ENCODE data around the gene TFDP2.
"Not testable (repeated sequence)": the region's sequence is repeated elsewhere in the genome, so short reads cannot be mapped to it uniquely, and the experiment has no call there.

TFDP2 gene

GRCh38 chr3:142088522-142088921, 60.8 kb downstream of the TFDP2 start:
- no peak for FAIRE-seq
- TF ChIP-seq POLR2AphosphoS5 (IDR thresholded peaks at IDR 0.05; ENCODE audit: low read depth, low read length) (no peak), TAF1 (IDR thresholded peaks at IDR 0.05; ENCODE audit: borderline replicate concordance, low read depth, low read length) (no peak), POLR2A (IDR thresholded peaks at IDR 0.05; ENCODE audit: low read depth, low read length) (no peak)
- no peak for DNase-seq (ENCODE audit: insufficient read length)

DNA sequence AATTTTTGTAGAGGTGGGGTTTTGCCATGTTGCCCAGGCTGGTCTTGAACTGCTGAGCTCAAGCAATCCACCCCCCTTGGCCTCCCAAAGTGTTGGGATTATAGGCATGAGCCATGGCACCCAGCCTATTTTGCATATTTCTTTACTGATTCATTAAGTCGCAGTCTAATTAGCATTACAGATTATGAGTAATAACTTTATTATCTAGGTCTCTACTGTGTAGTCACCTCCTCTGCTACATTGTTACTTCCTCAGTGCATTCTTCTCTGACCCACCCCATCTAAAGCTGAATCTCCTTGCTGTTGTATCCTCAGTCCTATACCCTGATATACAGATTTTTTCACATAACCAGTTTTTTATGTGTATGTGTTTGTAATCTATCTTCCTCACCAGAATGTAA, 61.7 kb downstream of the TFDP2 start:
- FAIRE-seq (no peak), DNase-seq (ENCODE audit: insufficient read length) (no peak)
- TF ChIP-seq TAF1 (IDR thresholded peaks at IDR 0.05; ENCODE audit: borderline replicate concordance, low read depth, low read length) (no peak), POLR2AphosphoS5 (IDR thresholded peaks at IDR 0.05; ENCODE audit: low read depth, low read length) (no peak), POLR2A (IDR thresholded peaks at IDR 0.05; ENCODE audit: low read depth, low read length) (no peak)

DNA sequence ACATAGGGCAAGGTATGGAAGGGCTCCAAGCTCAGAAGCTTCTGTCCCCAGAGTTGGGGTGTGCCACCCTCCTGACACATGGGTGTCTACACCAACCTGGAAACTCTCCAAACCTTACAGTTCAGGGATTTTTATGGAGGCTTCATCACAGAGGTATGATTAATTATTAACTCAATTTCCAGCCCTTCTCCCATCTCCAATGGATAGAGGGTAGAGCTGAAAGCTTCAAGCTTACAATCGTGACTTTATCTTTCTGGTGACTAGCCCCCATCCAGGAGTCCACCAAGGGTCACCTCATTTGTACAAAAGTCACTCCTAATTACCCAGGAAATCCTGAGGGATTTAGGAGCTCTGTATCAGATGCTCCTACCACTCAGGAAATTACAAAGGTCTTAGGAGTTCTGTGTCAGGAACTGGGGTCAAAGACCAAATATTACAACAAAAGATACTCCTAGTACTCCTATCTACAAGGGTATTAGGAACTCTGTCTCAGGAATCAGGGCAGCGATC, 62.7 kb downstream of the TFDP2 start:
- TF ChIP-seq POLR2AphosphoS5 (IDR thresholded peaks at IDR 0.05; ENCODE audit: low read depth, low read length) (no peak), POLR2A (IDR thresholded peaks at IDR 0.05; ENCODE audit: low read depth, low read length) (no peak)
- DNase-seq (ENCODE audit: insufficient read length), result no peak
- no peak for FAIRE-seq

DNA sequence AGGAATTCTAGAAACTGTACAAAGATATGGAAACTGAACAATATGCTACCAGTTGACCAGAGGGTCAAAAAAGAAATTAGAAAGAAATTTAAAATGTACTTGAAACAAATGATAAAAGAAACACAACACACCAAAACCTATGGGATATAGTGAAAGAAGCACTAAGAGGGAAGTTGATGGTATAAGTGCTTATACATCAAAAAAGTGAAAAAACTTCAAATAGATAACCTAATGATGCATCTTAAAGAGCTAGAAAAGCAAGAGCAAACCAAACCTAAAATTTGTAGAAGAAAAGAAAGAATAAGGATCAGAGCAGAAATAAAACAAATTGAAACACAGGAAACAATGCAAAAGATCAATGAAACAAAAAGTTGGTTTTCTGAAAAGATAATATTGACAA, 68.2 kb downstream of the TFDP2 start:
- no peak for FAIRE-seq
- no peak for DNase-seq (ENCODE audit: insufficient read length)
- no peak for TF ChIP-seq TAF1 (IDR thresholded peaks at IDR 0.05; ENCODE audit: borderline replicate concordance, low read depth, low read length)
- no peak for TF ChIP-seq POLR2A (IDR thresholded peaks at IDR 0.05; ENCODE audit: low read depth, low read length)
- TF ChIP-seq POLR2AphosphoS5 (IDR thresholded peaks at IDR 0.05; ENCODE audit: low read depth, low read length), result no peak

GRCh38 chr3:142077859-142078500, 71.4 kb downstream of the TFDP2 start:
- DNase-seq (ENCODE audit: insufficient read length), result no peak
- no peak for TF ChIP-seq POLR2A (IDR thresholded peaks at IDR 0.05; ENCODE audit: low read depth, low read length)
- TF ChIP-seq TAF1 (IDR thresholded peaks at IDR 0.05; ENCODE audit: borderline replicate concordance, low read depth, low read length), result no peak
- no peak for TF ChIP-seq POLR2AphosphoS5 (IDR thresholded peaks at IDR 0.05; ENCODE audit: low read depth, low read length)
- no peak for FAIRE-seq

DNA sequence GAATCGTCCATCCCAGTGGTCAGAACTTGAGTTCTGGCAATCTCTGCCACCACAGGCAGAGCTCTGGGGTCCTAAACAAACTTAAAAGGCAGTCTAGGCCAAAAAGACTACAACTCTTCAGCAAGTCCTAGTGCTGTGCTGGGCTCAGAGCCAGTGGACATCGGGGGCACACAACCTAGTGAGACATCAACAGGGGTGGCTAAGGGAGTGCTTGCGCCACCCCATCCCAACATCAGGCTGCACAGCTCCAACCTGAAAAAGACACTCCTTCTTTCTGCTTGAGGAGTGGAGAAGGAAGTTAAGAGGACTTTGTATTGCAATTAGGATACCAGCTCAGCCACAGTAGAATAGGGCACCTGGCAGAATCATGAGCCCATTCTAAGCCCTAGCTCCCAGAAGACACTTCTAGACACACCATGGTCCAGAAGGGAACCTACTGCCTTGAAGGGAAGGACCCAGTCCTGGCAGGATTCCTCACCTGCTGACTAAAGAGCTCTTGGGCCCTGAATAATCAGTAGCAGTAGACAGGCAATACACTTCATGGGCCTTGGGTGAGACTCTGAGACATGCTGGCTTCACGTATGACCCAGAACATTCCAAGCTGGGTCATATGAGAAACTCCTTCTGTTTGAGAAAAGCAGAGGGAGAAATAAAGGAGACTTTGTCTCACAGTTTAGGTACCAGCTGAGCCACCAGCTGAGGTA, 72.0 kb downstream of the TFDP2 start:
- no peak for DNase-seq (ENCODE audit: insufficient read length)
- FAIRE-seq, result no peak
- no peak for TF ChIP-seq POLR2A (IDR thresholded peaks at IDR 0.05; ENCODE audit: low read depth, low read length)
- no peak for TF ChIP-seq POLR2AphosphoS5 (IDR thresholded peaks at IDR 0.05; ENCODE audit: low read depth, low read length)
- no peak for TF ChIP-seq TAF1 (IDR thresholded peaks at IDR 0.05; ENCODE audit: borderline replicate concordance, low read depth, low read length)

DNA sequence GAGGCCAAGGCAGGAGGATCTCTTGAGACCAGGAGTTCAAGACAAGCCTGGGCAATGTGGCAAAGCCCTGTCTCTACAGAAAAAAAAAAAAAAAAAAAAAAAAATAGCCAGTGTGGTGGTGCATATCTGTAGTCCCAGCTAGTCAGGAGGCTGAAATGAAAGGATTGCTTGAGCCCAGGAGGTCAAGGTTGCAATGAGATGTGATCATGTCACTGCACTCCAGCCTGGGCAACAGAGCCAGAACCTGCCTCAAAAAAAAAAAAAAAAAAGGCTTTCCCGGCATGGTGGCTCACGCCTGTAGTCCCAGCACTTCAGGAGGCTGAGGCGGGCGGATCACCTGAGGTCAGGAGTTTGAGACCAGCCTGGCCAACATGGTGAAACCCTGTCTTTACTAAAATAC, 73.7 kb downstream of the TFDP2 start:
- DNase-seq (ENCODE audit: insufficient read length); FAIRE-seq: not testable (repeated sequence)

- TF ChIP-seq TAF1 (IDR thresholded peaks at IDR 0.05; ENCODE audit: borderline replicate concordance, low read depth, low read length) (no peak), POLR2AphosphoS5 (IDR thresholded peaks at IDR 0.05; ENCODE audit: low read depth, low read length) (no peak), POLR2A (IDR thresholded peaks at IDR 0.05; ENCODE audit: low read depth, low read length) (no peak)
- no peak for FAIRE-seq
These were observed 76.5 kb downstream of the TFDP2 start for GRCh38 chr3:142072816-142073215.

DNA sequence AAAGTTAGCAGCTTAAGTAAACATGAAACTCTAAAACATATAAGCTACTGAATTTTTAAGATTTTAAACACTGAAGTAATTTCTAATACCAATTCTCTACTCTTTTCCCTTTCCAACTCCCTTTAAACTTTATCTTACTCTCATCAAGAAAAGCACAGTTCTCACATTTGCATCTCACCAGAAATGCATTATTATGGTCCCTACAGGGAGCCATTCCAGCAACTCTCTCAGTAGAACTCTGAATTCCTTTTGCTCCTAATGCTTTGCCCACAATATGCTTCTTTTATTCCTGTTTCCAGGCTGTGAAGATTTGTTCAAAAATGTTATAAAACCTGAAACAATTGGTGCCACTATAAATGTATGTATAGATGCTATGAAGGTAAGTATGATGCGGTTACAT, 83.4 kb downstream of the TFDP2 start:
- DNase-seq (ENCODE audit: insufficient read length) (no peak), FAIRE-seq (no peak)
- no peak for TF ChIP-seq TAF1 (IDR thresholded peaks at IDR 0.05; ENCODE audit: borderline replicate concordance, low read depth, low read length)
- TF ChIP-seq POLR2AphosphoS5 (IDR thresholded peaks at IDR 0.05; ENCODE audit: low read depth, low read length), result no peak
- TF ChIP-seq POLR2A (IDR thresholded peaks at IDR 0.05; ENCODE audit: low read depth, low read length), result no peak

More at GRCh38 chr3:142072816-142073215, 76.5 kb downstream of the TFDP2 start:
- no peak for DNase-seq (ENCODE audit: insufficient read length)

DNA sequence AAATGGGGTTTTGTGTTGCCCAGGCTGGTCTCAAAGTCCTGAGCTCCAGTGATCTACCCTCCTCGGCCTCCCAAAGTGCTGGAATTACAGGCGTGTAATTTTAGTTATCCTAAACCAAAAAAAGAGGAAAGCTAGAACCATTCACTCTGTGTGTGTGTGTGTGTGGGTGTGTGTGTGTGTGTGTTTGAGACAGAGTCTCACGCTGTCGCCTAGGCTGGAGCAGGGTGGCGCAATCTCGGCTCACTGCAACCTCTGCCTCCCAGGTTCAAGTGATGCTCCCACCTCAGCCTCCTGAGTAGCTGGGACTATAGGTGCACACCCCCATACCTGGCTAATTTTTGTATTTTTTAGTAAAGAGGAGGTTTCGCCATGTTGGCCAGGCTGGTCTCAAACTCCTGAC, 84.0 kb downstream of the TFDP2 start:
- FAIRE-seq (no peak), DNase-seq (ENCODE audit: insufficient read length) (no peak)
- TF ChIP-seq POLR2A (IDR thresholded peaks at IDR 0.05; ENCODE audit: low read depth, low read length) (no peak), TAF1 (IDR thresholded peaks at IDR 0.05; ENCODE audit: borderline replicate concordance, low read depth, low read length) (no peak), POLR2AphosphoS5 (IDR thresholded peaks at IDR 0.05; ENCODE audit: low read depth, low read length) (no peak)

DNA sequence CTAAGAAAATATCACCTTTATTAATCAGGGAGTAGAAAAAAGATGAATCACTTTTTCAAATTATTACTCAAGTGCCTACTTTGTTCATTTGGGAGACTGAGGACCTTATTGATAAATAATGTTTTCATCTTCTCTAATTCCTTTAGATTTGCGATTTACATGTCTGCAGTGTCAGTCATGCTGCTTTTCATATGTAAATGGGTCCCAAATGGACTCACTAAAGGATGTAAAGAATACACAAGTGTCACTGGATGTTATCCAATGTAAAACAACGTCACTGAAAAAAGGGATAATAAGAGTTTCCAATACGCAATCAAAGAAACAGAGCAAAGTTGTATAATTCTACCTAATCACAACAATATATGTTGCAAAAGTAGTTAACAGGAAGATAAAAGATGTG, 84.9 kb downstream of the TFDP2 start:
- DNase-seq (ENCODE audit: insufficient read length), result no peak
- TF ChIP-seq POLR2A (IDR thresholded peaks at IDR 0.05; ENCODE audit: low read depth, low read length) (no peak), TAF1 (IDR thresholded peaks at IDR 0.05; ENCODE audit: borderline replicate concordance, low read depth, low read length) (no peak), POLR2AphosphoS5 (IDR thresholded peaks at IDR 0.05; ENCODE audit: low read depth, low read length) (no peak)
- FAIRE-seq, result no peak

- DNase-seq (ENCODE audit: insufficient read length), result no peak
- no peak for FAIRE-seq
- TF ChIP-seq POLR2A (IDR thresholded peaks at IDR 0.05; ENCODE audit: low read depth, low read length), result no peak
- TF ChIP-seq TAF1 (IDR thresholded peaks at IDR 0.05; ENCODE audit: borderline replicate concordance, low read depth, low read length), result no peak
- TF ChIP-seq POLR2AphosphoS5 (IDR thresholded peaks at IDR 0.05; ENCODE audit: low read depth, low read length), result no peak
These were observed 92.0 kb downstream of the TFDP2 start for GRCh38 chr3:142057331-142057725.
